A673 (cell line): ENCODE data around the gene EGLN1. TPM values are rescaled to one million over a fixed set of nuclear protein-coding genes. Genes with fewer than 3 reads are reported as not detected.
"Not testable (repeated sequence)": the region's sequence is repeated elsewhere in the genome, so short reads cannot be mapped to it uniquely, and the experiment has no call there.

Experiments used
- BruUV-seq: library from RNA; stranded (reverse); fragments of 400-500 nt; replicated peaks from 2 replicates; lab custom pipeline; 2021; lab: Mats Ljungman, UMichigan
- CTCF ChIA-PET: fragments of 300-600 bp; sonication (Branson Sonifier 250); formaldehyde crosslinking; loops from one replicate; lab custom pipeline; 2022; ENCODE audit warnings: antibody characterized with exemption; lab: Charles Lee
- POLR2A ChIA-PET: fragments of 300-600 bp; sonication (Branson Sonifier 250); formaldehyde crosslinking; loops from one replicate; lab custom pipeline; 2022; ENCODE audit warnings: antibody characterized with exemption; ENCODE audit not compliant: low non-redundant PET; lab: Charles Lee
- DNase-seq: peaks from one replicate; pipeline ENCODE4 v3.0.0-alpha.2; 2015; ENCODE audit warnings: low spot score
- H3K27ac ChIP-seq: fragments of 200-600 bp; sonication (generic); 2 replicates; pipeline ENCODE4 v1.5.1; 2016; ENCODE audit warnings: mixed run types, low read depth, mild to moderate bottlenecking, mixed read lengths, antibody characterized with exemption, low read length; ENCODE audit not compliant: poor library complexity, severe bottlenecking
- H3K27me3 ChIP-seq: fragments of 200-600 bp; sonication (generic); replicated peaks from 2 replicates; pipeline ENCODE4 v1.6.1; 2017; ENCODE audit warnings: mixed run types, low read depth, mild to moderate bottlenecking, mixed read lengths, antibody characterized with exemption, low read length; ENCODE audit not compliant: insufficient read depth, poor library complexity
- H3K36me3 ChIP-seq: fragments of 200-600 bp; sonication (generic); 2 replicates; pipeline ENCODE4 v1.6.1; 2016; ENCODE audit warnings: mixed run types, mild to moderate bottlenecking, mixed read lengths, antibody characterized with exemption, low read length; ENCODE audit not compliant: insufficient read depth, poor library complexity, severe bottlenecking
- H3K4me1 ChIP-seq: fragments of 200-600 bp; sonication (generic); 2 replicates; pipeline ENCODE4 v1.6.1; 2017; ENCODE audit warnings: mixed run types, mild to moderate bottlenecking, mixed read lengths, antibody characterized with exemption, low read length; ENCODE audit not compliant: insufficient read depth, poor library complexity, severe bottlenecking
- H3K4me3 ChIP-seq: fragments of 200-600 bp; sonication (generic); 2 replicates; pipeline ENCODE4 v1.5.1; 2016; ENCODE audit warnings: low read depth, mixed run types, mild to moderate bottlenecking, mixed read lengths, low read length; ENCODE audit not compliant: poor library complexity, severe bottlenecking
- H3K9me3 ChIP-seq: fragments of 200-600 bp; sonication (generic); 2 replicates; pipeline ENCODE4 v1.6.1; 2016; ENCODE audit warnings: mixed run types, low read depth, mild to moderate bottlenecking, mixed read lengths, antibody characterized with exemption, low read length; ENCODE audit not compliant: poor library complexity, severe bottlenecking
- CTCF ChIP-seq: fragments of 300-800, 200-600 bp; sonication (generic); conservative IDR thresholded peaks from 2 replicates; pipeline ENCODE4 v1.5.1; 2017; ENCODE audit warnings: low read depth, mild to moderate bottlenecking, antibody characterized with exemption, low read length, moderate library complexity, mixed read lengths
- EZH2 ChIP-seq: fragments of 200-600 bp; sonication (generic); IDR thresholded peaks from 2 replicates; pipeline ENCODE4 v1.6.1; 2017; ENCODE audit warnings: borderline replicate concordance, low read depth, mild to moderate bottlenecking, mixed read lengths, antibody characterized with exemption, low read length; ENCODE audit not compliant: poor library complexity, severe bottlenecking
- intact Hi-C: fragments of 100-400 bp; cut with micrococcal nuclease; formaldehyde crosslinking; loops from one replicate; pipeline ENCODE4 v1.10.0; 2022; ENCODE audit not compliant: unreplicated experiment
- total RNA-seq: library from RNA; stranded (reverse); gene quantifications from 2 replicates; pipeline ENCODE4 v1.2.3, GENCODE V29; 2021

Gene EGLN1
- total RNA-seq, 1 experiment from 2014 or later: 30.4 TPM

GRCh38 chr1:231442735-231443134, 20.6 kb upstream of the EGLN1 start:
- Histone ChIP-seq H3K4me1 (no peaks in the 10 kb centered on the region), H3K9me3 (no peaks in the 10 kb centered on the region), H3K4me3 (no peak overlapping the region), H3K27ac (no peak overlapping the region), H3K27me3 (no peaks in the 10 kb centered on the region), H3K36me3 (no peaks in the 10 kb centered on the region)
- ChIA-PET POLR2A (no interaction called here), CTCF (no interaction called here)
- TF ChIP-seq CTCF (no peak), EZH2 (no peak)
- DNase-seq: no peak
- intact Hi-C loops: no loop called here
- BruUV-seq: no TSS peak

- POLR2A ChIA-PET: no interaction called here
Measured at GRCh38 chr1:231432996-231433395, 10.9 kb upstream of the EGLN1 start.

GRCh38 chr1:231431665-231432415, 9.8 kb upstream of the EGLN1 start:
- H3K4me3 ChIP-seq: no peak overlapping the region
- no peaks in the 10 kb centered on the region for H3K9me3 ChIP-seq
- BruUV-seq: no TSS peak
- no peak for TF ChIP-seq EZH2
- TF ChIP-seq CTCF: no peak
- H3K27ac ChIP-seq: no peak overlapping the region
- CTCF ChIA-PET: no interaction called here
- no peak for DNase-seq
- H3K27me3 ChIP-seq: no peaks in the 10 kb centered on the region
- H3K36me3 ChIP-seq: no peaks in the 10 kb centered on the region
- POLR2A ChIA-PET: no interaction called here
- intact Hi-C loops: no loop called here
- no peaks in the 10 kb centered on the region for H3K4me1 ChIP-seq

More at GRCh38 chr1:231432996-231433395, 10.9 kb upstream of the EGLN1 start:
- TF ChIP-seq EZH2 (no peak), CTCF (no peak)
- intact Hi-C loops: no loop called here
- no peaks in the 10 kb centered on the region for H3K36me3 ChIP-seq
- DNase-seq: no peak
- CTCF ChIA-PET: no interaction called here
- no TSS peak for BruUV-seq
- H3K9me3 ChIP-seq: no peaks in the 10 kb centered on the region
- no peaks in the 10 kb centered on the region for H3K4me1 ChIP-seq
- H3K27ac ChIP-seq: no peak overlapping the region
- H3K27me3 ChIP-seq: no peaks in the 10 kb centered on the region
- no peak overlapping the region for H3K4me3 ChIP-seq

- POLR2A ChIA-PET, H3K4me3 ChIP-seq, H3K27me3 ChIP-seq, CTCF ChIA-PET, BruUV-seq, intact Hi-C loops, H3K27ac ChIP-seq, H3K9me3 ChIP-seq, DNase-seq, H3K4me1 ChIP-seq, H3K36me3 ChIP-seq: not testable (repeated sequence)
Measured at GRCh38 chr1:231430678-231431352, 8.7 kb upstream of the EGLN1 start.
